OCI-LY1 (cell line): ENCODE measurements around the gene CSH2.

Source experiments
- EZH2 ChIP-seq: fragments of 200-600 bp; sonication (generic), shearing (Covaris generic); IDR thresholded peaks from 2 replicates; pipeline ENCODE4 v1.8.0; 2017; ENCODE audit warnings: borderline replicate concordance, mixed run types, mild to moderate bottlenecking, antibody characterized with exemption, low read length, moderate library complexity, mixed read lengths
- TF ChIP-seq, protein P1 (sequence below): fragments of 200-600 bp; sonication (generic), shearing (Covaris generic); IDR thresholded peaks from 2 replicates; pipeline ENCODE4 v1.5.1; 2017; ENCODE audit warnings: mild to moderate bottlenecking, antibody characterized with exemption, low read length, moderate library complexity, mixed read lengths

DNA sequence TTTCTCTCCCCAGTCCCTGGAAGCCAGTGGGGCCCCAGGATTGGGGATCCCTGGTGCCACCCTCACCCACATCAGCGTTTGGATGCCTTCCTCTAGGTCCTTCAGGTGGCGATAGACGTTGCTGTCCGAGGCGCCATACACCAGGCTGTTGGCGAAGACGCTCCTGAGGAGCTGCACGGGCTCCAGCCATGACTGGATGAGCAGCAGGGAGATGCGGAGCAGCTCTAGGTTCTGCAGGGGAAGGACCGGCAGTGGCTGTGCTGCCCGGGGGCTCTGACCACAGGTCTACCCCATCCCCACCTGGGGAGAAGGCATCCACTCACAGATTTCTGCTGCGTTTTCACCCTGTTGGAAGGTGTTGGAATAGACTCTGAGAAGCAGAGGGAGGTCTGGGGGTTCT lies 7.2 kb upstream of the CSH2 start:
- TF ChIP-seq, protein P1, sequence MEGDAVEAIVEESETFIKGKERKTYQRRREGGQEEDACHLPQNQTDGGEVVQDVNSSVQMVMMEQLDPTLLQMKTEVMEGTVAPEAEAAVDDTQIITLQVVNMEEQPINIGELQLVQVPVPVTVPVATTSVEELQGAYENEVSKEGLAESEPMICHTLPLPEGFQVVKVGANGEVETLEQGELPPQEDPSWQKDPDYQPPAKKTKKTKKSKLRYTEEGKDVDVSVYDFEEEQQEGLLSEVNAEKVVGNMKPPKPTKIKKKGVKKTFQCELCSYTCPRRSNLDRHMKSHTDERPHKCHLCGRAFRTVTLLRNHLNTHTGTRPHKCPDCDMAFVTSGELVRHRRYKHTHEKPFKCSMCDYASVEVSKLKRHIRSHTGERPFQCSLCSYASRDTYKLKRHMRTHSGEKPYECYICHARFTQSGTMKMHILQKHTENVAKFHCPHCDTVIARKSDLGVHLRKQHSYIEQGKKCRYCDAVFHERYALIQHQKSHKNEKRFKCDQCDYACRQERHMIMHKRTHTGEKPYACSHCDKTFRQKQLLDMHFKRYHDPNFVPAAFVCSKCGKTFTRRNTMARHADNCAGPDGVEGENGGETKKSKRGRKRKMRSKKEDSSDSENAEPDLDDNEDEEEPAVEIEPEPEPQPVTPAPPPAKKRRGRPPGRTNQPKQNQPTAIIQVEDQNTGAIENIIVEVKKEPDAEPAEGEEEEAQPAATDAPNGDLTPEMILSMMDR: no peak
- no peak for TF ChIP-seq EZH2
